Kidney (tissue), 14 donors: Measurements from ENCODE around the gene CBR4. TPM values are rescaled to one million over a fixed set of nuclear protein-coding genes. Genes with fewer than 3 reads are reported as not detected.

Experiments used
- DNase-seq, 5 donors: peaks; one replicate each; pipeline ENCODE4 v3.0.0-alpha.2; 2013 to 2020
- FAIRE-seq: peaks from 2 replicates; lab custom pipeline; 2012; peaks lifted over from hg19 to GRCh38; lab: Jason Lieb, UNC
- H3K27ac ChIP-seq, 2 donors: one replicate each; pipeline ENCODE4 v1.7.0; 2013; ENCODE audit warnings: low read depth in 2 of 2, low read length in 2 of 2, inconsistent platforms in 1 of 2
- H3K27me3 ChIP-seq: one replicate; pipeline ENCODE4 v1.7.1; 2013; ENCODE audit warnings: low read length, inconsistent platforms; ENCODE audit not compliant: control insufficient read depth, insufficient read depth
- H3K36me3 ChIP-seq, 3 donors: one replicate each; pipeline versions ENCODE4 v1.7.0 to v1.7.1; 2013; ENCODE audit warnings: low read length in 3 of 3, control low read depth in 1 of 3, inconsistent platforms in 1 of 3; ENCODE audit not compliant: insufficient read depth in 3 of 3, control insufficient read depth in 2 of 3
- H3K4me1 ChIP-seq, 3 donors: one replicate each; pipeline versions ENCODE4 v1.7.0 to v1.7.1; 2013; ENCODE audit warnings: low read length in 3 of 3, inconsistent platforms in 1 of 3, low read depth in 1 of 3; ENCODE audit not compliant: control insufficient read depth in 2 of 3, insufficient read depth in 2 of 3
- H3K4me3 ChIP-seq, 3 donors: one replicate each; pipeline versions ENCODE4 v1.7.0 to v1.8.1; 2013; ENCODE audit warnings: low read length in 3 of 3, control low read depth in 1 of 3, inconsistent platforms in 1 of 3
- H3K9ac ChIP-seq, 3 donors: one replicate each; pipeline versions ENCODE4 v1.7.0 to v1.7.1; 2013; ENCODE audit warnings: low read length in 3 of 3, control low read depth in 1 of 3, inconsistent platforms in 1 of 3
- H3K9me3 ChIP-seq, 3 donors: one replicate each; pipeline versions ENCODE4 v1.7.0 to v1.7.1; 2013; ENCODE audit warnings: low read length in 3 of 3, control low read depth in 1 of 3, inconsistent platforms in 1 of 3; ENCODE audit not compliant: control insufficient read depth in 2 of 3, insufficient read depth in 1 of 3
- CTCF ChIP-seq: IDR thresholded peaks from 3 replicates; pipeline ENCODE4 v1.5.1; 2012; ENCODE audit warnings: mild to moderate bottlenecking, moderate library complexity, borderline replicate concordance; ENCODE audit not compliant: insufficient read depth; ENCODE audit errors: extremely low read depth
- intact Hi-C: fragments of 100-400 bp; cut with DNase I; formaldehyde crosslinking; loops from one replicate; pipeline ENCODE4 v1.11.1; 2022
- polyA plus RNA-seq: library from polyadenylated mRNA; stranded (reverse); fragments of 350-450 nt; fragmentation: Illumina TruSeq; extraction: RNeasy Lipid Tissue Mini Kit (QIAGEN cat#74804); gene quantifications from one replicate; pipeline ENCODE4 v1.2.3, GENCODE V29; 2014; ENCODE audit warnings: low read depth, low replicate concordance; ENCODE audit not compliant: insufficient read depth
- total RNA-seq: library from RNA; stranded (reverse); fragmentation: NEBNext Ultra II Directional; extraction: Animal tissue kit (Norgen Biotek cat#: 25700); gene quantifications from one replicate; pipeline ENCODE4 v1.2.1, GENCODE V29; 2021
- donor health status: control.
- donor health status: control.
- donor health status: control.
- donor health status: control.
- donor health status: control.
- donor health status: DM: yes; HTN: yes; CAD: no.
- donor health status: Normal renal cell carcinoma (clear cell type).

The CBR4 gene
- total and polyA plus RNA-seq, 2 donors from 2014 or later, result 24.1 to 28.6 TPM

DNA sequence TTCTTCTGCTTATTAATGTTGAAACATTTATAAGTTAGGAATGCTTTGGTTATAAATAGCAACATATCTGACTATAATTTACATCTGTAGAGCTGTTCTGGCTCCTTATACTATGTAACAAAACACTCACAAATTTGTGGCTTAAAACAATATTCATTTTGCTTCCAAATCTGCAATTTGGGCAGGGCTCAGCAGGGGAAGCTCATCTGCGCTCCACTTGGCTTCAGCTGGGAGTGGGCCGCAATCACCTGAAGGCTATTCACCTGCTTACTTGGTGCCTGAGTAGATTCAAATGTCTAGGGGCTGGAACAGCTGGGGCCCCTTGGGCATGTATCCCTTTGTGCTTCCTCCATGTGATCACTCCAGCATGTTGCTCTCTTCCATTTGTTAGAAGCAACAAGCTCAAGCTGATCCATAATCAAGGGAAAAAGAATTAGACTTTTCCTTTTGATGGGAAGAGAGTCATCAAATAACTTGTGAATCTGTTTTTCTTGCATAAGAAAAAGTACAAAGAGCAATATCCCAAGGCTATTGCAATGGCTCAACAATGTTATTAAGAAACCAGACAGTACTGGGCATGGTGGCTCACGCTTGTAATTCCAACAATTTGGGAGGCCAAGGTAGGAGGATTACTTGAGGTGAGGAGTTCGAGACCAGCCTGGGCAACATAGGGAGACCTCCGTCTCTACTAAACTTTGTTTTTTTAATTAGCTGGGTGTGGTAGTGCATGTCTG lies 34.8 kb upstream of the CBR4 start:
- H3K4me3 ChIP-seq, result no peak overlapping the region
- no peaks in the 10 kb centered on the region for H3K27me3 ChIP-seq
- H3K27ac ChIP-seq, result no peak overlapping the region
- H3K36me3 ChIP-seq, result no peaks in the 10 kb centered on the region
- intact Hi-C loops, result no loop called here
- DNase-seq, result no peak
- no peak for TF ChIP-seq CTCF
- H3K9ac ChIP-seq, result no peak overlapping the region
- H3K4me1 ChIP-seq, result no peaks in the 10 kb centered on the region
- H3K9me3 ChIP-seq, result no peaks in the 10 kb centered on the region
- no peak for FAIRE-seq

GRCh38 chr4:169042608-169043007 lies 32.6 kb upstream of the CBR4 start:
- Histone ChIP-seq H3K27ac (no peak overlapping the region), H3K4me1 (no peaks in the 10 kb centered on the region), H3K9ac (no peak overlapping the region), H3K9me3 (no peaks in the 10 kb centered on the region), H3K4me3 (no peak overlapping the region), H3K27me3 (no peaks in the 10 kb centered on the region), H3K36me3 (no peaks in the 10 kb centered on the region)
- no peak for TF ChIP-seq CTCF
- intact Hi-C loops, result no loop called here
- no peak for DNase-seq
- FAIRE-seq, result no peak

DNA sequence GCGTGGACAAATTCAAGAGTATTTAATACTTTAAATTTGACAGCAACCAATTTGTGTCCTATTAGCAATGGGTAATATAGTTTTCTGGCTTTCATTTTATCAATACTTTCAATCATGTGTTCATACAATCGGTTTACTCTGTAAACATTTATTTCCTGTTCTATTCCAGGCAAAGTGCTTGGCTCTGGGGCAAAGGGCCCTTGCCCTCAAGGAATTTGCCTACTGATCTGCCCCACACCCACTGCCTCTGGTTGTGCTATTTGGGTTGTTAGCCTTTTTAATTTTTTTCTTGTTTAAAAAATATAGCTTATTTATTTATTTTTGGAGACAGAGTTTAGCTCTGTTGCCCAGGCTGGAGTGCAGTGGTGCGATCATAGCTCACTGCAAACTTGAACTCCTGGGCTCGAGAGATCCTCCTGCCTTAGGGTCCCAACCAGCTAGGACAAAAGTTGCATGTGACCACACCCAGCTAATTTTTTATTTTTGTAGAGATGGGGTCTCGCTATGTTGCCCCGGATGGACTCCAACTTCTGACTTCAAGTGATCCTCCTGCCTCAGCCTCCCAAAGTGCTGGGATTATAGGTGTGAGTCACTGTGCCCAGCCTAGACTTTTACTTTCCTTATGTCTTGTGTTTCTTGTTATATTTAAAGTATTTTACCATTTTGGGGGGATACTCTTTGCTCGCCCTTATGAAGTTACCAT lies 30.7 kb upstream of the CBR4 start:
- Histone ChIP-seq H3K27ac (no peak overlapping the region), H3K4me1 (no peaks in the 10 kb centered on the region), H3K4me3 (no peak overlapping the region), H3K9me3 (no peaks in the 10 kb centered on the region), H3K27me3 (no peaks in the 10 kb centered on the region), H3K9ac (no peak overlapping the region), H3K36me3 (no peaks in the 10 kb centered on the region)
- intact Hi-C loops, result no loop called here
- no peak for FAIRE-seq
- no peak for DNase-seq
- TF ChIP-seq CTCF, result no peak
